ENCODE results near the gene PIK3AP1. TPM values are rescaled to one million over a fixed set of nuclear protein-coding genes. Genes with fewer than 3 reads are reported as not detected.

Gene PIK3AP1
- total RNA-seq, 6 donors from 2014 or later, result 22.0 to 64.8 (median 34.6) TPM

DNA sequence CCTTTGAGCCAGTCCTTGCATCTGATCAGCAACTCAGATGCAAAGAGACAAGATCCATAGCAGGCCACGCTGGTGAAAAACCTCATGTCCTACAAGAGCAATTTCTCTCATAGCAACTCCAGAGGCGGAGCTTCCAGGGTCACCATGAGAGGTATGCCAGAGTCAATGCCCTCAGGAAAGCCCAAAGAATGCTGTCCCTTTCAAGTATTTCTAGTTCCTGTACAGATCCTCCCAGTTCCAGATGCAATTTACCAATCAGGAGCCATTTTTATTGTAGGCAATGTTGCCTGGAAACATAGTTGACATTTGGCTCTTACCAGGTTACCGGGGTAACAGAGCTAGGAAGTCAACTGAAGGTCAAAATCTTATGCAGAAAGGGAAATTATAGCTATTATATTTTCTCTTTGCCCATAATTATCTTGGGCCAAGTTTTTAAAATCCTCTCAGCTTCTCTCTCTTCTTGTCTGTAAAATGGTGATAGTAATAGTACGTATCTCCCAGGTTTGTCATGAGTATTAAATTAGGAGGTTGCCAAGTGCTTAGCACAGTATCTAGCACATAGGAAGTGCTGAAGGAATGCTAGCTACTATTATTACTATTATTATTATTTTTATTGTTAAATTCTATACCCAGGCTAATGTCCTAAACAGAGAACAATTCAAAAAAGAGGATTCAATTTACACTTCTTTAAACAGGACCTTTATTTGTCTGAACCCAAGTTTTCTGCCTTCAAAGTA lies 87.2 kb downstream of the PIK3AP1 start:
- Histone ChIP-seq H3K27me3 (no peaks in the 10 kb centered on the region), H3K36me3 (no peaks in the 10 kb centered on the region), H3K4me1 (no peaks in the 10 kb centered on the region), H3K4me3 (no peak overlapping the region), H3K9me3 (no peaks in the 10 kb centered on the region), H3K27ac (no peak overlapping the region)
- TF ChIP-seq, protein P1, sequence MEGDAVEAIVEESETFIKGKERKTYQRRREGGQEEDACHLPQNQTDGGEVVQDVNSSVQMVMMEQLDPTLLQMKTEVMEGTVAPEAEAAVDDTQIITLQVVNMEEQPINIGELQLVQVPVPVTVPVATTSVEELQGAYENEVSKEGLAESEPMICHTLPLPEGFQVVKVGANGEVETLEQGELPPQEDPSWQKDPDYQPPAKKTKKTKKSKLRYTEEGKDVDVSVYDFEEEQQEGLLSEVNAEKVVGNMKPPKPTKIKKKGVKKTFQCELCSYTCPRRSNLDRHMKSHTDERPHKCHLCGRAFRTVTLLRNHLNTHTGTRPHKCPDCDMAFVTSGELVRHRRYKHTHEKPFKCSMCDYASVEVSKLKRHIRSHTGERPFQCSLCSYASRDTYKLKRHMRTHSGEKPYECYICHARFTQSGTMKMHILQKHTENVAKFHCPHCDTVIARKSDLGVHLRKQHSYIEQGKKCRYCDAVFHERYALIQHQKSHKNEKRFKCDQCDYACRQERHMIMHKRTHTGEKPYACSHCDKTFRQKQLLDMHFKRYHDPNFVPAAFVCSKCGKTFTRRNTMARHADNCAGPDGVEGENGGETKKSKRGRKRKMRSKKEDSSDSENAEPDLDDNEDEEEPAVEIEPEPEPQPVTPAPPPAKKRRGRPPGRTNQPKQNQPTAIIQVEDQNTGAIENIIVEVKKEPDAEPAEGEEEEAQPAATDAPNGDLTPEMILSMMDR (IDR thresholded peaks at IDR 0.05), result no peak
- TF ChIP-seq POLR2A (IDR thresholded peaks at IDR 0.05), result no peak
- TF ChIP-seq EP300 (IDR thresholded peaks at IDR 0.05), result no peak
- TF ChIP-seq POLR2AphosphoS5 (IDR thresholded peaks at IDR 0.05), result no peak
- peak in 1 of 2 donors; percentile 24 for ATAC-seq (ENCODE audit: low FRiP score in 2 of 2)
- WGBS, 2 donors, result 63 to 75% methylated on average over 4 of the region's 4 CpGs
- no peak for DNase-seq

DNA sequence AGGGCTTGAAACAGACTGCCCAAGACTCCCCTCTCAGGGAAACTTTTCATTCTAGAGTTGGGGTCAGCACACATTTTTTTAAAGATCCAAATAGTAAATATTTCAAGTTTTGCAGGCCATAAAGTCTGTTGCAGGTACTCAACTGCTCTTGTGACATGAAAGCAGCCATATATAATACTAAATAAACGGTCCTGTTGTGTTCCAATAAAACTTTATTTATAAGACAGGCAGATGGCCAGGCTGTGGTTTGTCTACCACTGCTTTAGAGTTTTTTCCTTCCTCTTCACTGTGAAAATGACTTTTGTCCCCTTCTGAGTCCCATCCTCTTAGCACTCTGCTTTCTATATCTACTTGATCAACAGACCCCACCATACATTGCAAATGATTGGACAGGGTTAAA lies 93.0 kb downstream of the PIK3AP1 start:
- Histone ChIP-seq H3K27me3 (no peaks in the 10 kb centered on the region), H3K4me1 (no peaks in the 10 kb centered on the region), H3K9me3 (no peaks in the 10 kb centered on the region), H3K36me3 (peaks cover 0 to 7% (median 2%) of the 10 kb centered on the region in 4 donors), H3K27ac (no peak overlapping the region), H3K4me3 (no peak overlapping the region)
- ATAC-seq (ENCODE audit: low FRiP score in 2 of 2) (no peak), DNase-seq (no peak)
- TF ChIP-seq, protein P1 (IDR thresholded peaks at IDR 0.05), result no peak
- 85 to 90% methylated on average over 1 of the region's 1 CpG for WGBS, 2 donors

DNA sequence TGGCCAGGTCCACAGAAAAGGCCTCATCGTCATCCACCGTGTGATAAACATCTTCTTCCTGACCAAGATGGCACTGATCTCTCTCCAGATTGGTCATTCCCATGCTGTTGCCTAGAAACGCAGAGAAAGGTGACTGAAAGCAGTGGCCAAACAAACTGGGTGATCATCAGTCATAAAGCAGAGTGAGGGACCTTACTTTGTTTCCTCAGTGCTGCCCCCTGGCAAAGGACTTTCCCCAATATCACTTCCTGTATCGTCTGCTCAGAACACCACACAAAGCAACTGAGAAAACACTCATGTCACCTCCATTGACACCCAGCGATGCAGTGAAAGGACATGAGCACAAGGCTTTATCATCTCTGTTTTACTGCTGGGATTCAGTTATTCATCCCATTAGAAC lies 93.5 kb downstream of the PIK3AP1 start:
- no peaks in the 10 kb centered on the region for H3K4me1 ChIP-seq
- no peak overlapping the region for H3K4me3 ChIP-seq
- H3K27ac ChIP-seq, result no peak overlapping the region
- WGBS, 2 donors, result 79 to 89% methylated on average over 5 of the region's 5 CpGs
- H3K27me3 ChIP-seq, result no peaks in the 10 kb centered on the region
- TF ChIP-seq, protein P1 (IDR thresholded peaks at IDR 0.05), result no peak
- no peak for TF ChIP-seq POLR2AphosphoS5 (IDR thresholded peaks at IDR 0.05)
- no peak for TF ChIP-seq POLR2A (IDR thresholded peaks at IDR 0.05)
- no peak for TF ChIP-seq EP300 (IDR thresholded peaks at IDR 0.05)
- peaks cover 0 to 7% (median 2%) of the 10 kb centered on the region in 4 donors for H3K36me3 ChIP-seq
- no peak for ATAC-seq (ENCODE audit: low FRiP score in 2 of 2)
- H3K9me3 ChIP-seq, result no peaks in the 10 kb centered on the region
- no peak for DNase-seq

DNA sequence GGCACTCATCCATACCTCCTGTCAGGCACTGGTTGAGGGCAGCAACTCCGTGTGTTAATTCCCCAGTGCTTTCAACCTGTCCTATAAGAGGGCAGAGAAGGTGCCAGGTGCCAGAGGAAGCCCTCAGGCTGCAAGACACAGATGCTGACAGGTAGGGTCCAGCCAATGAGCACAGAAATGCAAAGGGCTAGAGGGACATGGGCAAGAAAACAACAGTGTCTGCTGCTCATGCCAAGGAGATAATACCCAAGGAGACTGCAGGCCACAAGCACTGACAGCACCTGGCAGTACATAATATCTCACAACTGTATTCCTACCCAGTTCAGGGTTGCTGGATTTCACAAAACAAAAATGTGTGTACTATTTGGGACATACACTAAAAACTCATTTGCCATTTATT lies 95.1 kb downstream of the PIK3AP1 start:
- WGBS, 2 donors, result 75 to 89% methylated on average over 1 of the region's 1 CpG
- H3K4me3 ChIP-seq, result no peak overlapping the region
- H3K27ac ChIP-seq, result no peak overlapping the region
- H3K36me3 ChIP-seq, result peaks cover 0 to 9% (median 4%) of the 10 kb centered on the region in 4 donors
- DNase-seq, result no peak
- H3K27me3 ChIP-seq, result no peaks in the 10 kb centered on the region
- no peaks in the 10 kb centered on the region for H3K4me1 ChIP-seq
- ATAC-seq (ENCODE audit: low FRiP score in 2 of 2), result no peak
- no peak for TF ChIP-seq POLR2AphosphoS5 (IDR thresholded peaks at IDR 0.05)
- no peak for TF ChIP-seq EP300 (IDR thresholded peaks at IDR 0.05)
- TF ChIP-seq, protein P1 (IDR thresholded peaks at IDR 0.05), result no peak
- H3K9me3 ChIP-seq, result no peaks in the 10 kb centered on the region

Measured in upper lobe of left lung (tissue), 6 donors.